Liver (tissue), 9 donors: Measurements from ENCODE around the gene NPTX2. TPM values are rescaled to one million over a fixed set of nuclear protein-coding genes. Genes with fewer than 3 reads are reported as not detected.

Source experiments
- DNase-seq: peaks from one replicate; pipeline ENCODE4 v3.0.0-alpha.2; 2017; ENCODE audit warnings: low spot score
- H3K27ac ChIP-seq, 2 donors: one replicate each; pipeline ENCODE4 v1.7.0; 2013; ENCODE audit warnings: inconsistent platforms in 2 of 2, low read length in 2 of 2, control low read depth in 1 of 2, low read depth in 1 of 2, mild to moderate bottlenecking in 1 of 2
- H3K27me3 ChIP-seq, 4 donors: one replicate each; pipeline versions ENCODE4 v1.6.1 to v1.7.0; 2013; ENCODE audit warnings: low read length in 3 of 4, inconsistent platforms in 1 of 4, mild to moderate bottlenecking in 1 of 4, moderate library complexity in 1 of 4; ENCODE audit not compliant: control insufficient read depth in 4 of 4, insufficient read depth in 4 of 4
- H3K36me3 ChIP-seq, 4 donors: one replicate each; pipeline versions ENCODE4 v1.6.1 to v1.7.0; 2013; ENCODE audit warnings: low read length in 3 of 4, mild to moderate bottlenecking in 3 of 4, low read depth in 1 of 4, moderate library complexity in 1 of 4; ENCODE audit not compliant: control insufficient read depth in 4 of 4, insufficient read depth in 3 of 4
- H3K4me1 ChIP-seq, 4 donors: one replicate each; pipeline versions ENCODE4 v1.6.1 to v1.7.0; 2013; ENCODE audit warnings: low read length in 3 of 4, mild to moderate bottlenecking in 3 of 4, moderate library complexity in 1 of 4; ENCODE audit not compliant: control insufficient read depth in 4 of 4, insufficient read depth in 4 of 4
- H3K4me3 ChIP-seq, 3 donors: one replicate each; pipeline versions ENCODE4 v1.6.1 to v1.7.0; 2013; ENCODE audit warnings: low read length in 3 of 3, control low read depth in 1 of 3, low read depth in 1 of 3, mild to moderate bottlenecking in 1 of 3
- H3K9ac ChIP-seq, 2 donors: one replicate each; pipeline ENCODE4 v1.7.0; 2013; ENCODE audit warnings: low read length in 2 of 2, mild to moderate bottlenecking in 2 of 2, moderate library complexity in 2 of 2, control low read depth in 1 of 2, low read depth in 1 of 2
- H3K9me3 ChIP-seq, 4 donors: one replicate each; pipeline versions ENCODE4 v1.6.1 to v1.7.0; 2013; ENCODE audit warnings: low read length in 3 of 4; ENCODE audit not compliant: control insufficient read depth in 4 of 4
- ATF3 ChIP-seq: IDR thresholded peaks from 2 replicates; pipeline ENCODE4 v1.6.1; 2016; ENCODE audit warnings: antibody characterized with exemption
- CTCF ChIP-seq: fragments of 150-350 bp; IDR thresholded peaks from 2 replicates; pipeline ENCODE4 v1.5.1; 2017; ENCODE audit warnings: improper control_type of control experiment, low read depth, low read length; ENCODE audit not compliant: missing input control
- EGR1 ChIP-seq, 2 donors: IDR thresholded peaks; 2 replicates each; pipeline ENCODE4 v1.6.1; 2016 to 2018; ENCODE audit warnings: antibody characterized with exemption in 2 of 2, low read depth in 2 of 2
- FOXA1 ChIP-seq: IDR thresholded peaks from 2 replicates; pipeline ENCODE4 v1.6.1; 2016; ENCODE audit warnings: antibody characterized with exemption
- FOXA2 ChIP-seq: IDR thresholded peaks from 2 replicates; pipeline ENCODE4 v1.6.1; 2016; ENCODE audit warnings: antibody characterized with exemption
- GABPA ChIP-seq, 2 donors: IDR thresholded peaks in 1 of 2; conservative IDR thresholded peaks in 1 of 2; 2 replicates each; pipeline ENCODE4 v1.6.1; 2016; ENCODE audit warnings: antibody characterized with exemption in 2 of 2, mild to moderate bottlenecking in 1 of 2, moderate library complexity in 1 of 2
- HNF4A ChIP-seq, 2 donors: conservative IDR thresholded peaks; 2 replicates each; pipeline ENCODE4 v1.6.1; 2016; ENCODE audit warnings: antibody characterized with exemption in 2 of 2, mild to moderate bottlenecking in 2 of 2
- HNF4G ChIP-seq: IDR thresholded peaks from 2 replicates; pipeline ENCODE4 v1.6.1; 2016; ENCODE audit warnings: antibody characterized with exemption
- JUND ChIP-seq, 2 donors: IDR thresholded peaks; 2 replicates each; pipeline ENCODE4 v1.6.1; 2016; ENCODE audit warnings: antibody characterized with exemption in 2 of 2
- MAX ChIP-seq: IDR thresholded peaks from 2 replicates; pipeline ENCODE4 v1.6.1; 2016; ENCODE audit warnings: antibody characterized with exemption
- NR2F2 ChIP-seq: IDR thresholded peaks from 2 replicates; pipeline ENCODE4 v1.6.1; 2016; ENCODE audit warnings: antibody characterized with exemption
- RAD21 ChIP-seq, 2 donors: IDR thresholded peaks; 2 replicates each; pipeline ENCODE4 v1.6.1; 2016; ENCODE audit warnings: antibody characterized with exemption in 2 of 2, mild to moderate bottlenecking in 2 of 2
- REST ChIP-seq: IDR thresholded peaks from 2 replicates; pipeline ENCODE4 v1.6.1; 2016; ENCODE audit warnings: antibody characterized with exemption, mild to moderate bottlenecking
- RXRA ChIP-seq, 2 donors: IDR thresholded peaks; 2 replicates each; pipeline ENCODE4 v1.6.1; 2017 to 2018; ENCODE audit warnings: antibody characterized with exemption in 2 of 2, mild to moderate bottlenecking in 1 of 2
- SP1 ChIP-seq: IDR thresholded peaks from 2 replicates; pipeline ENCODE4 v1.6.1; 2018; ENCODE audit warnings: antibody characterized with exemption, mild to moderate bottlenecking
- TAF1 ChIP-seq: conservative IDR thresholded peaks from 2 replicates; pipeline ENCODE4 v1.6.1; 2016; ENCODE audit warnings: antibody characterized with exemption, mild to moderate bottlenecking
- YY1 ChIP-seq: IDR thresholded peaks from 2 replicates; pipeline ENCODE4 v1.6.1; 2016; ENCODE audit warnings: antibody characterized with exemption, mild to moderate bottlenecking
- ZBTB33 ChIP-seq: IDR thresholded peaks from 2 replicates; pipeline ENCODE4 v1.6.1; 2016; ENCODE audit warnings: antibody characterized with exemption
- WGBS: extraction: QIAGEN DNeasy Blood & Tissue Kit; methylation state at CpG from one replicate; pipeline ENCODE4 v1.1.7; 2013; 5-methylcytosine and 5-hydroxymethylcytosine counted together
- polyA plus RNA-seq, 2 donors: library from polyadenylated mRNA; stranded (reverse) in 1 of 2; unstranded in 1 of 2; fragments of 200-250 nt in 1 of 2; fragments of >200 nt in 1 of 2; fragmentation: Nextera tagmentation in 1 of 2; extraction: Ambion mirVana in 1 of 2; gene quantifications; one replicate each; pipeline versions ENCODE4 v1.2.1 to v1.2.3, GENCODE V29; 2013 to 2015
- total RNA-seq, 2 donors: library from RNA; depleted of rRNA; stranded (reverse); fragments of >200 nt; gene quantifications; one replicate each; pipeline ENCODE4 v1.2.3, GENCODE V29; 2014
- donor health status: healthy.
- donor health status: healthy.
- donor health status: healthy.
- donor health status: healthy.
- donor health status: healthy.

Gene NPTX2
- total and polyA plus RNA-seq, 4 donors = 0.09 to 1.5 (median 0.58) TPM

- TF ChIP-seq EGR1 (IDR thresholded peaks at IDR 0.05; ENCODE audit: low read depth in 2 of 2) (no peak), REST (no peak), GABPA (IDR thresholded peaks at IDR 0.05 in 1 of 2, conservative IDR thresholded peaks at IDR 0.05 in 1 of 2) (no peak), SP1 (no peak), YY1 (no peak), ATF3 (no peak), HNF4A (conservative IDR thresholded peaks at IDR 0.05) (no peak), RXRA (IDR thresholded peaks at IDR 0.05) (no peak), FOXA2 (no peak), HNF4G (no peak), ZBTB33 (no peak), NR2F2 (no peak), MAX (no peak), JUND (IDR thresholded peaks at IDR 0.05) (no peak), FOXA1 (no peak), TAF1 (no peak), CTCF (no peak), RAD21 (IDR thresholded peaks at IDR 0.05) (no peak)
- DNase-seq = no peak
- no peak overlapping the region for H3K27ac ChIP-seq
- no peaks in the 10 kb centered on the region for H3K36me3 ChIP-seq
- H3K9me3 ChIP-seq = peaks cover 0 to 1% (median 0%) of the 10 kb centered on the region in 4 donors
- no peak overlapping the region for H3K4me3 ChIP-seq
- WGBS = 81% methylated on average over 13 of the region's 13 CpGs
- no peak overlapping the region for H3K9ac ChIP-seq
- peaks cover 16 to 31% (median 26%) of the 10 kb centered on the region in 4 donors for H3K4me1 ChIP-seq
- H3K27me3 ChIP-seq = peaks cover 0 to 9% (median 6%) of the 10 kb centered on the region in 4 donors
Observed at GRCh38 chr7:98621573-98622482, 4.7 kb downstream of the NPTX2 start.
